Osteoblast (primary cell): ENCODE measurements around the gene FBXO46. TPM values are rescaled to one million over a fixed set of nuclear protein-coding genes. Genes with fewer than 3 reads are reported as not detected.
A peak's percentile ranks its signal among the peaks of the same experiment; 100 is the strongest.
"Not testable (repeated sequence)": the region's sequence is repeated elsewhere in the genome, so short reads cannot be mapped to it uniquely, and the experiment has no call there.

Source experiments
- DNase-seq: peaks from one replicate; pipeline ENCODE4 v3.0.0; 2011; ENCODE audit warnings: low spot score, mixed read lengths; ENCODE audit not compliant: insufficient read length; ENCODE audit errors: missing footprints
- H2AFZ ChIP-seq: 2 replicates; pipeline ENCODE4 v1.6.0; 2011; ENCODE audit warnings: mild to moderate bottlenecking, low read length
- H3K27ac ChIP-seq: 2 replicates; pipeline ENCODE4 v1.5.1; 2011; ENCODE audit warnings: mild to moderate bottlenecking, low read depth, low read length, moderate library complexity
- H3K27me3 ChIP-seq: 2 replicates; pipeline ENCODE4 v1.6.0; 2012; ENCODE audit warnings: mild to moderate bottlenecking, control low read depth, inconsistent platforms, low read length, moderate library complexity; ENCODE audit not compliant: insufficient read depth
- H3K36me3 ChIP-seq: 2 replicates; pipeline ENCODE4 v1.5.1; 2011; ENCODE audit warnings: mild to moderate bottlenecking, low read length, control low read depth, moderate library complexity; ENCODE audit not compliant: insufficient read depth
- H3K4me1 ChIP-seq: 2 replicates; pipeline ENCODE4 v1.5.1; 2011; ENCODE audit warnings: mild to moderate bottlenecking, low read length, control low read depth, moderate library complexity; ENCODE audit not compliant: insufficient read depth
- H3K4me2 ChIP-seq: 2 replicates; pipeline ENCODE4 v1.6.0; 2011; ENCODE audit warnings: mild to moderate bottlenecking, low read length; ENCODE audit not compliant: insufficient read depth
- H3K4me3 ChIP-seq: fragments of 200-600 bp; sonication (generic); 3 replicates; pipeline ENCODE4 v1.5.1; 2012; ENCODE audit warnings: mild to moderate bottlenecking, low read length, inconsistent platforms; ENCODE audit not compliant: insufficient read depth
- H3K79me2 ChIP-seq: 2 replicates; pipeline ENCODE4 v1.6.0; 2012; ENCODE audit warnings: mild to moderate bottlenecking, low read length, control low read depth, inconsistent platforms; ENCODE audit not compliant: insufficient read depth
- H3K9me3 ChIP-seq: 2 replicates; pipeline ENCODE4 v1.5.1; 2011; ENCODE audit warnings: low read depth, low read length, control low read depth
- H4K20me1 ChIP-seq: 2 replicates; pipeline ENCODE4 v1.6.0; 2012; ENCODE audit warnings: mild to moderate bottlenecking, low read length, control low read depth; ENCODE audit not compliant: insufficient read depth
- CTCF ChIP-seq: IDR thresholded peaks from 2 replicates; pipeline ENCODE4 v1.5.1; 2011; ENCODE audit warnings: mild to moderate bottlenecking, low read depth, low read length, moderate library complexity; ENCODE audit errors: extremely low read depth
- total RNA-seq: library from RNA; depleted of rRNA; stranded (reverse); fragments of >200 nt; gene quantifications from 2 replicates; pipeline ENCODE4 v1.2.3, GENCODE V29; 2012

The FBXO46 gene
- total RNA-seq, 1 donor = 9.0 TPM

- H3K4me2 ChIP-seq = no peak overlapping the region
- H2AFZ ChIP-seq = no peak overlapping the region
- H4K20me1 ChIP-seq = peaks cover 4% of the 10 kb centered on the region
- no peak overlapping the region for H3K4me3 ChIP-seq
- TF ChIP-seq CTCF = no peak
- no peaks in the 10 kb centered on the region for H3K27me3 ChIP-seq
- H3K36me3 ChIP-seq = peaks cover 34% of the 10 kb centered on the region
- H3K79me2 ChIP-seq = peaks cover 21% of the 10 kb centered on the region
- DNase-seq = peak; percentile 14
- peaks cover 6% of the 10 kb centered on the region for H3K4me1 ChIP-seq
- no peak overlapping the region for H3K27ac ChIP-seq
- H3K9me3 ChIP-seq = no peaks in the 10 kb centered on the region
These were observed 43.1 kb downstream of the FBXO46 start for GRCh38 chr19:45687599-45687998.

- not testable (repeated sequence) for H3K4me2 ChIP-seq, H3K27me3 ChIP-seq, H3K27ac ChIP-seq, H3K4me1 ChIP-seq, H3K4me3 ChIP-seq, DNase-seq, H3K79me2 ChIP-seq, H2AFZ ChIP-seq, H3K9me3 ChIP-seq, H4K20me1 ChIP-seq
- peaks cover 34% of the 10 kb centered on the region for H3K36me3 ChIP-seq
These were observed 45.7 kb downstream of the FBXO46 start for GRCh38 chr19:45685045-45685444.

DNA sequence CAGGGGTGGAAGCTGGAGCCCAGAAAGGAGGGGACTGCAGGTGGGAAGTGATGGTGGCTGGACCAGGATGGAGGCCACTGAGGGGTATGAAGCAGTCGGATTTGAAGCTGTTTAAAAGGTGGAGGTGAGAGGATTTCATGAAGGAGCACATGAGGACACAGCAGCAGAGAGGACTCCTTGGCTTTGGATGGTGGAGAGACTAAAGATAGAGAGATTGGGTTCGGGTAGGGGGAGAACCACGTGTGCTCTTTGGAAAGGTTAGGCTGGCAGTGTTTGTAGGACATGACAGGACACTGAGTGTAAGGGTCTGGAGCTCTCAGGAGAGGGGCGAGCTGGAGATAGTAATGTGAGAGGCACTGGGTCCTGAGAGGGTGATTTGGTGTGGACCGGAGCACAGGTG lies 47.8 kb downstream of the FBXO46 start:
- peak; percentile 44 for DNase-seq
- Histone ChIP-seq H3K4me1 (peaks cover 8% of the 10 kb centered on the region), H3K27me3 (peaks cover 2% of the 10 kb centered on the region), H3K36me3 (peaks cover 26% of the 10 kb centered on the region), H3K79me2 (no peaks in the 10 kb centered on the region), H4K20me1 (no peaks in the 10 kb centered on the region), H3K4me3 (no peak overlapping the region), H3K9me3 (no peaks in the 10 kb centered on the region), H3K4me2 (no peak overlapping the region), H2AFZ (no peak overlapping the region), H3K27ac (no peak overlapping the region)
- no peak for TF ChIP-seq CTCF

- H3K9me3 ChIP-seq = no peaks in the 10 kb centered on the region
- H3K36me3 ChIP-seq = peaks cover 18% of the 10 kb centered on the region
- H3K4me3 ChIP-seq = peak overlapping the region; percentile 66
- peak; percentile 34 for DNase-seq
- TF ChIP-seq CTCF = no peak
- no peaks in the 10 kb centered on the region for H3K79me2 ChIP-seq
- peak overlapping the region; percentile 85 for H2AFZ ChIP-seq
- H3K27me3 ChIP-seq = peaks cover 9% of the 10 kb centered on the region
- peaks cover 12% of the 10 kb centered on the region for H3K4me1 ChIP-seq
- H3K27ac ChIP-seq = no peak overlapping the region
- H3K4me2 ChIP-seq = peak overlapping the region; percentile 82
- H4K20me1 ChIP-seq = no peaks in the 10 kb centered on the region
These were observed 48.6 kb downstream of the FBXO46 start for GRCh38 chr19:45682117-45682516.
